ENCODE results near the gene WWOX. TPM values are rescaled to one million over a fixed set of nuclear protein-coding genes. Genes with fewer than 3 reads are reported as not detected.
A peak's percentile ranks its signal among the peaks of the same experiment; 100 is the strongest.

The WWOX gene
- total RNA-seq, 1 donor, result 24.2 TPM

GRCh38 chr16:78224342-78224741, 124.9 kb downstream of the WWOX start:
- DNase-seq (ENCODE audit: low read depth), result no peak

GRCh38 chr16:78225919-78226318, 126.5 kb downstream of the WWOX start:
- TF ChIP-seq, protein P1, sequence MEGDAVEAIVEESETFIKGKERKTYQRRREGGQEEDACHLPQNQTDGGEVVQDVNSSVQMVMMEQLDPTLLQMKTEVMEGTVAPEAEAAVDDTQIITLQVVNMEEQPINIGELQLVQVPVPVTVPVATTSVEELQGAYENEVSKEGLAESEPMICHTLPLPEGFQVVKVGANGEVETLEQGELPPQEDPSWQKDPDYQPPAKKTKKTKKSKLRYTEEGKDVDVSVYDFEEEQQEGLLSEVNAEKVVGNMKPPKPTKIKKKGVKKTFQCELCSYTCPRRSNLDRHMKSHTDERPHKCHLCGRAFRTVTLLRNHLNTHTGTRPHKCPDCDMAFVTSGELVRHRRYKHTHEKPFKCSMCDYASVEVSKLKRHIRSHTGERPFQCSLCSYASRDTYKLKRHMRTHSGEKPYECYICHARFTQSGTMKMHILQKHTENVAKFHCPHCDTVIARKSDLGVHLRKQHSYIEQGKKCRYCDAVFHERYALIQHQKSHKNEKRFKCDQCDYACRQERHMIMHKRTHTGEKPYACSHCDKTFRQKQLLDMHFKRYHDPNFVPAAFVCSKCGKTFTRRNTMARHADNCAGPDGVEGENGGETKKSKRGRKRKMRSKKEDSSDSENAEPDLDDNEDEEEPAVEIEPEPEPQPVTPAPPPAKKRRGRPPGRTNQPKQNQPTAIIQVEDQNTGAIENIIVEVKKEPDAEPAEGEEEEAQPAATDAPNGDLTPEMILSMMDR (IDR thresholded peaks at IDR 0.05; ENCODE audit: insufficient read depth, low read length), result no peak
- DNase-seq (ENCODE audit: low read depth), result no peak
- H3K4me3 ChIP-seq (ENCODE audit: low read depth, low read length), result no peak overlapping the region

More at GRCh38 chr16:78224342-78224741, 124.9 kb downstream of the WWOX start:
- H3K4me3 ChIP-seq (ENCODE audit: low read depth, low read length), result no peak overlapping the region
- TF ChIP-seq, protein P1 (IDR thresholded peaks at IDR 0.05; ENCODE audit: insufficient read depth, low read length), result no peak

DNA sequence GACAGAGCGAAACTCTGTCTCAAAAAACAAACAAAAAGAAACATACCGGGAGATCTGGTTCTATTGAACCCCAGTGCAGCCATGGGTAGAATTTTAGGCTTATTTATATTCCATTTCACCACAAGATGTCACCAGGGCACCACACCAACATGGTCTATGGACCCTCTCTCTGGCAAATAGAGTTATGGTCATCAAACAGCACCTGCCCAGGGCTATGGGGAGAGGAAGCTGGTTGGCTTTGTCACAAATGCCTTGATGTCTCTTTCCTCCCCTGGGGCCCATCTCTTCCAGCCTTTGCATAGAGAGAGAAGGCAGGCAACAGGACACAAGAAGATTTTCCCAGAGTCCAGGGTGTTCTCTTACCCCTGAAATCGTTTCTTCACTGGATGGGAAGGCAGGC, 128.4 kb downstream of the WWOX start:
- TF ChIP-seq, protein P1 (IDR thresholded peaks at IDR 0.05; ENCODE audit: insufficient read depth, low read length), result no peak
- no peak for DNase-seq (ENCODE audit: low read depth)
- no peak overlapping the region for H3K4me3 ChIP-seq (ENCODE audit: low read depth, low read length)

GRCh38 chr16:78228704-78229103, 129.2 kb downstream of the WWOX start:
- no peak for DNase-seq (ENCODE audit: low read depth)
- TF ChIP-seq, protein P1 (IDR thresholded peaks at IDR 0.05; ENCODE audit: insufficient read depth, low read length), result no peak
- H3K4me3 ChIP-seq (ENCODE audit: low read depth, low read length), result no peak overlapping the region

- H3K4me3 ChIP-seq (ENCODE audit: low read depth, low read length), result no peak overlapping the region
- peak; percentile 5 for DNase-seq (ENCODE audit: low read depth)
- TF ChIP-seq, protein P1 (IDR thresholded peaks at IDR 0.05; ENCODE audit: insufficient read depth, low read length), result no peak
Measured at GRCh38 chr16:78230832-78231231, 131.4 kb downstream of the WWOX start.

- no peak overlapping the region for H3K4me3 ChIP-seq (ENCODE audit: low read depth, low read length)
- peak; percentile 67 for DNase-seq (ENCODE audit: low read depth)
- TF ChIP-seq, protein P1 (IDR thresholded peaks at IDR 0.05; ENCODE audit: insufficient read depth, low read length), result peak; percentile 96
Measured at GRCh38 chr16:78235168-78235800, 135.8 kb downstream of the WWOX start.

- DNase-seq (ENCODE audit: low read depth), result no peak
- TF ChIP-seq, protein P1 (IDR thresholded peaks at IDR 0.05; ENCODE audit: insufficient read depth, low read length), result no peak
- H3K4me3 ChIP-seq (ENCODE audit: low read depth, low read length), result no peak overlapping the region
Measured at GRCh38 chr16:78235876-78236275, 136.4 kb downstream of the WWOX start.
